NB4 (cell line): ENCODE data around the gene IL2RA.

Experiments
- MYC ChIP-seq: IDR thresholded peaks from 2 replicates; pipeline ENCODE4 v1.6.1; 2011; ENCODE audit warnings: low read depth, low read length
- POLR2A ChIP-seq: IDR thresholded peaks from 2 replicates; pipeline ENCODE4 v1.6.1; 2011; ENCODE audit warnings: mild to moderate bottlenecking; ENCODE audit not compliant: insufficient read length; ENCODE audit errors: extremely low read depth
- TF ChIP-seq, protein P1 (sequence below): IDR thresholded peaks from one replicate; pipeline ENCODE4 v1.5.1; 2012; ENCODE audit warnings: low read depth, low read length
- TF ChIP-seq, protein P2 (sequence below): IDR thresholded peaks from 2 replicates; pipeline ENCODE4 v1.6.1; 2011; ENCODE audit warnings: low read depth, low read length

DNA sequence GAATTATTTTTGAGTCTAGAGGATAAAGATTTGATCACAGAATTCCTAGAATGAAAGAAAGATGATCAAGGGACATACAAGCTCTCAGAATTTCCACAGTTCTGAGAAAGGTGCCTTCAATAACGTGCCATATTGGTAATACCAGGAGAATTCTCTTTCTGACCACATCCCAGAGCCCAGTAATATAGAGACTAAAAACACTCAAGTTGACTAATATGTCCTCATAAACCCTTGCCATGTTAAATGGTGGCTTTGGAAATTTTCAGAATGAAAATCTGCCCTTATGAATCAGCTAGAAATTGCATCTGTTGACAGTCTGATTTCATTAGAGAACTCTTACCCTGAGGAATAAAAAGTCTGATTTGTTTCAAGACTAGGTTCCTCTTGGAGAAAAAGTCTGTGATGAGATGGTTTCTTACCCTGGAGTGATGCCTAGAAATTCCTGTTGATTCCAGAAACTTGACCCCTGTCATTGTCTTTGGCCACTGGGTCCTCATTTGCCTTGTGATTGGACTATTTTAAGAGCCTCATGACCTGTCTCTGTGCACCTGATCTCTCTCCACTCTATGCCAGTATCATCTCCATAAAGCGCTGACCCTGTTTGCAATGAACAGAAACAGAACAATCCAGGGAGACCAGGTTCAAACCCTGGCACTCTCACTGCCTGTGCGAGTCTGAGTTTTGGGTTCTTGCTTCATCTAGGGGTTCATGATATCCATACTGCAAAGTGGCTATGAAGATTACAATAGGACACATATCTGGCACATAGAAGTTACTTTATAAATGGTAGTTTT is 3.3 kb downstream of the IL2RA start:
- TF ChIP-seq POLR2A, result no peak
- TF ChIP-seq, protein P1, sequence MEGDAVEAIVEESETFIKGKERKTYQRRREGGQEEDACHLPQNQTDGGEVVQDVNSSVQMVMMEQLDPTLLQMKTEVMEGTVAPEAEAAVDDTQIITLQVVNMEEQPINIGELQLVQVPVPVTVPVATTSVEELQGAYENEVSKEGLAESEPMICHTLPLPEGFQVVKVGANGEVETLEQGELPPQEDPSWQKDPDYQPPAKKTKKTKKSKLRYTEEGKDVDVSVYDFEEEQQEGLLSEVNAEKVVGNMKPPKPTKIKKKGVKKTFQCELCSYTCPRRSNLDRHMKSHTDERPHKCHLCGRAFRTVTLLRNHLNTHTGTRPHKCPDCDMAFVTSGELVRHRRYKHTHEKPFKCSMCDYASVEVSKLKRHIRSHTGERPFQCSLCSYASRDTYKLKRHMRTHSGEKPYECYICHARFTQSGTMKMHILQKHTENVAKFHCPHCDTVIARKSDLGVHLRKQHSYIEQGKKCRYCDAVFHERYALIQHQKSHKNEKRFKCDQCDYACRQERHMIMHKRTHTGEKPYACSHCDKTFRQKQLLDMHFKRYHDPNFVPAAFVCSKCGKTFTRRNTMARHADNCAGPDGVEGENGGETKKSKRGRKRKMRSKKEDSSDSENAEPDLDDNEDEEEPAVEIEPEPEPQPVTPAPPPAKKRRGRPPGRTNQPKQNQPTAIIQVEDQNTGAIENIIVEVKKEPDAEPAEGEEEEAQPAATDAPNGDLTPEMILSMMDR, result no peak
- TF ChIP-seq MYC, result no peak
- TF ChIP-seq, protein P2, sequence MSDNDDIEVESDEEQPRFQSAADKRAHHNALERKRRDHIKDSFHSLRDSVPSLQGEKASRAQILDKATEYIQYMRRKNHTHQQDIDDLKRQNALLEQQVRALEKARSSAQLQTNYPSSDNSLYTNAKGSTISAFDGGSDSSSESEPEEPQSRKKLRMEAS, result no peak
